ENCODE results near the gene CSMD2. TPM values are rescaled to one million over a fixed set of nuclear protein-coding genes. Genes with fewer than 3 reads are reported as not detected.

The CSMD2 gene
- total and polyA plus RNA-seq, 2 of the 8 experiments (the other 6 are each of a cell fraction or from before 2014, with no cell fraction given), result 7.0 to 14.7 TPM

DNA sequence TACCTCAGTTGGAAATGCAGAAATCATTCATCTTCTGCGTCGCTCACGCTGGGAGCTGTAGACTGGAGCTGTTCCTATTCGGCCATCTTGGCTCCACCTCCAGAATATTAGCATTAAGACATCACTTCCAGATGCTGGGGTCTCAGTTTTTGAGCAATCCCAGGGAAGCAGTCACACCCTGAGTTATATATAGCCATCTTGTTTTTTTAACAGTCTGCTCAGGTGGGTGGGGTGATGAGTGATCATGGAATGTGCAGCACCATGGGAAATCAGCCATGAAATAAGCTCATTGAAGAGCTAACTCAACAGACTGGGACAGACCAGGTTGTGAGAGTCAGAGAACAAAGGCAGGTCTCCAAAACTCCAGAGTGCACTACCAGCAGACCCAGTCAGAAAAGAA, 328.1 kb downstream of the CSMD2 start (continued):
- TF ChIP-seq GTF2F1 (IDR thresholded peaks at IDR 0.05; ENCODE audit: borderline replicate concordance, low read depth, low read length) (no peak), RNF2 (IDR thresholded peaks at IDR 0.05; ENCODE audit: borderline replicate concordance, low read depth, low read length, missing control alignments, poor library complexity, severe bottlenecking) (no peak)
